NCI-H1930 (cell line): ENCODE data around the gene ANAPC10.
"Not testable (repeated sequence)": the region's sequence is repeated elsewhere in the genome, so short reads cannot be mapped to it uniquely, and the experiment has no call there.

ENCODE experiments used
- DNase-seq, 2 experiments: peaks; one replicate each; lab custom pipeline; 2025; lab: John Stamatoyannopoulos, UW

The ANAPC10 gene

DNA sequence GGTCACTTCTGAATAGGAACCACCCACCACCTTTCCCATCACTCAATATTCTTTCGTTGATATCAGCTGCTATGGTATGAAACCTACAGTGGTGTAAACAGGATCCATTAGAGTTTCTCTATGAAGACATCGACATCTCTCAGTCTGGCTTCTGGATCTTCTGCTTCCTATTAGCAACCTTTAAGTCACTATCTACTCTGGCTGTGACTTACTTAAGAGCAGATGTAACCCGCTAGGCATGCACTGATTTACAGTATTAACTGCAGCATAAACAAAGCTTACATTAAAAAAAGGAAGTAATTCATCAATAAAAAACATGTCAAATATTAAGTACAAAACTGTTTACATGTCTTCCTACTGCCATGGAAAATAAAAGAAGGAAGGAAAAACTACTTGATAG, 96.4 kb downstream of the ANAPC10 start:
- no peak for DNase-seq

GRCh38 chr4:145000656-145001055, 97.3 kb downstream of the ANAPC10 start:
- not testable (repeated sequence) for DNase-seq

DNA sequence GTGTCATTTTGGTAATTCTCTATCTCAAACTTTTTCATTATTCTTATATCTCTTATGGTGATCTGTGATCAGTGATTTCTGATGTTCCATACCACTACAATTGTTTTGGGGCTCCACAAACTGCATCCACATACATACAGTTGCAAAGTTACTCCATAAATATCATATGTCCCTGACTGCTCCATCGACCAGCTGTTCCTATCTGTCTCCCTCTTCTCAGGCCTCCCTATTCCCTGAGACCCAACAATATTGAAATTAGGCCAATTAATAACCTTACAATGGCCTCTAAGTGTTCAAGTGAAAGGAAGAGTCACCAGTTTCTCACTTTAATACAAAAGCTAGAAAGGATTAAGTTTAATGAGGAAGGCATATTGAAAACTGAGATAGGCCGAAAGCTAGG, 108.7 kb downstream of the ANAPC10 start:
- no peak for DNase-seq

DNA sequence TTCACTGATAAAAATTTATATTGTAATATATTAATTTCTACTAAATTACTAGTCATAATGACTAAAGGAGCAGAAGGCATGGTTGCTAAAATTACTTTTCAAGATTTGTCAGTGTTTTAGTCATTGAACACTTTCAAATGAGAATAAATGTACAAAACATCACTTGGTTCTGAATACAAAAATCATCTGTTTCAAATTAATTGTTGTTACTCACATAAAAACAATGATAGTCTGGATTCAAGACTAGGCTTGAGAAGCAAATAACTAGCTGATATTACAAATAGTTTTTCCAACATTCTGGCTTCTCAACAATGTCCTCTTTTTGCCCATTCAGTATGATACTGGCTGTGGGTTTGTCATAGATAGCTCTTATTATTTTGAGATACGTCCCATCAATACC, 112.5 kb downstream of the ANAPC10 start:
- no peak for DNase-seq

DNA sequence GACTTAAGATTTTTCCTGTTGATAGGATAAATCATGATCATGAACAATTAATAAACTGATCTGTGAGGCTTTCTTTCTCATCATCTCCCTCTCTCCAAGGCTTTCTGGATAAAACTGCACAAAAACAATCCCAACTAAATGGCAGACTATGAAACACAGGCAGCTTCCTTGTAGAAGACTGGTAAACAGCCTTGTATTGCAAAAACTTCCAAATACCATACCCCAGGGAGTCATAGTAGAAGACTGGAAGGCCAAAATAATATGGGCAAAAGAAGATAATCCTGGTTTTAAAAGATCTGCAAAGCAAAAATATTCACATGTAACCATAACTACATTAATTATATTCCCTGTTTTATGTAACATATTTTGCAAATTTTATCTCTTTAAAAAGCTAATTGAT, 113.0 kb downstream of the ANAPC10 start:
- DNase-seq: no peak

DNA sequence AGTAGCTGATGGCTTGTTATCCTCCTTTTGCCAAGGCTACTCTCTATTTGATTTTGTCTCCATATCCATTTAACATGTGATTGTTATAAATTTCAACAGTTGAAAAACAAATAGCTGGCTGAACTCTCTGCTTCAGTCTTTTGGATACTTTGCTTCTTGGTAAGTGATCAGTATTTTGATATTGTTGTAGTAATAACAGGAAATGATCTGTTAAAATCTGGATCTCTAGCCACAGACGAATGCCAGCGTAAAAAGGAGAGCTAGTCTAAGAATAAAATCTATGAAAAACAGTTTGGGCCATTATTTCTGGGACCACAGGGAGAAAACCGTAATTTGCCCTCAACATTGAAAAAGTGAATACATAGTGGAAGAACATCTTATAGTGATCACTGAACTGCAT, 113.8 kb downstream of the ANAPC10 start:
- no peak for DNase-seq

DNA sequence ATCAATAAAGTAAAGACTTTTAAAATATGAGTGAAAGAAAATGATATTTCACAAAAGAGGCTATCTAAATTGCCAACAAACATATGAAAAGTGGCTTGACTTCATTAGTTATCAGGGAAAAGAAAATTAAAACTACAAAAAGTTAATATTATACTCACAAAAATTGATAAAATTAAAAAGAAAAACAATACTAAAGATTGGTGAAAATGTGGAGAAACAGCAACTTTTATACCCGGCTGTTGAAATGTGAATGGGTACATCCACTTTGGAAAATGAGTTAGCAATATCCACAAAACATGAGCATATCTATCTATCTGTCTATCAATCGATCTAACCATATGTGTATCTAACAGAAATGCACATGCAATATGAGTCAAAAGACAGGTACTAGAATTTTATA, 122.3 kb downstream of the ANAPC10 start:
- no peak for DNase-seq

DNA sequence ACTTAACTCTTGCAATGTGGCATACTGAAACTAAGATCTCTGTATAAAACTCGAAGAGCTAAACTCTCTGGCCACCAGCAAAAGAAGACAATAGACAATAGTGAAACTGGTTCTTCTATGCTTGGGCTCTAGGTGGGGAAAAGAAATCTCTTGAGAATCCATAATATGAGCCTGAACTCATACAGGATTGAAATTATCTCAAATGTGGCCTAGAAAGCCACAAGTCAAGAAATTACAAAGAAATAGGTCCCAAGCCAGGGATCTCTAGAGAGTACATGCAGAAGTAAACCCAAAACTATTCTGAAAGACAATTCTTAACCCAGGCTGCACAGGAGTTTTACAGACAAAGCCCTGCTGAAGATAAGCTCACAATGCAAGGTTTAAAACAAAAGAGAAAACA, 127.4 kb downstream of the ANAPC10 start:
- no peak for DNase-seq

- DNase-seq: no peak
Observed at GRCh38 chr4:144969821-144970220, 128.2 kb downstream of the ANAPC10 start.

DNA sequence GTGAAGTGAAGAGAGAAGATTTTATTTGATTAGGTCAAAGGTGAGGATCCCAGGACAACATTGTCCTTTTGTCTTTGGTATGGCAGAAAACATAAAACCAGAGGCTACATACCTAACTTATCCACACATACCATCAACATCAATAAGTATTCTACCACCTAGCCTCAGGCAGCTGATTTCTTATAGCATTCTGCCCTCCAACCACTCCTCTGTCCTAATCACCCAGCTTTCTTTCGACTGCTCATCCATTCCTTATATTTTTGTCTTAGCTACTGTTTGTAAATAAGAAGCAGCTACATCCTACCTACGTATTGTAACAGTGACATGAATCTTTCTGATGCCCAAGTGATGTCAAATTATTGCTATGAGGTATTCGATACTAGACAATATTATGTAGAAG, 129.4 kb downstream of the ANAPC10 start:
- no peak for DNase-seq

DNA sequence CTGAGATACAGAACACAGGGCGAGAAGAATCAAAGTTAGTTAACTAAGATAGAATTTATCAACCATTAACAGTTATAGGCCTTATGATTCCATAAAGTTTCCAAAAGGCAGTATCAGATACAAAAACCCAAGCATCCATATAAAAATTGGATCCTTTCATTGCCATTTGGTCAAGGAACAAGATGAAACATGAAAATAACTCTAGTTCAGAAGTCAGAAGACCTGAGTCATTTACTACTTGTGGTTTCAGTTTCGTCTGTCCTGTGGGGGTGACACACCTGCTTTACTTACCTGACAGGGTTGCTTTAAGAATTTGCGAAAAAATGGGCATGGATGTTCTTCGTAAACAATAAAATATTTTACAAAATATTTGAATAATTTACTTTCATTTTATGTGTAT, 130.8 kb downstream of the ANAPC10 start:
- no peak for DNase-seq

DNA sequence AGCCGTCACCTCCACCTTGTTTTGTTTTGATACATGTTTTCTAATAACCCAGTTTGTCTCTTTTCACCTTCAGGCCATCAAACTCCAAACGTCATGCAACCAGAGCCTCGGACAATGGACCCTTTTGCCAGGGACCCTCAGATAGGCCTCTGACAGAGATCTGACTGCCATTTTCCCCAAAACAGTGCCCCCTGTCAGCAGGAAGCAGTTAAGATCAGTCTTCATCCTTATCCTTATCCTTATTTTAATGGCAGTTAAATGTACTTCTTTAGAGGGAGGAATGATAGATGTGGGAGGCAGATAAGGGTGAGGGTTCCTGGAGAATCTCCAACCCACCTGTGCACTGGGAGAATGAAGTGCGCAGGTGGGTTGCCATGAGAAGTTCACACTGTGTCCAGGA, 135.7 kb downstream of the ANAPC10 start:
- no peak for DNase-seq

- no peak for DNase-seq
Observed at GRCh38 chr4:144955104-144955503, 142.9 kb downstream of the ANAPC10 start.

DNA sequence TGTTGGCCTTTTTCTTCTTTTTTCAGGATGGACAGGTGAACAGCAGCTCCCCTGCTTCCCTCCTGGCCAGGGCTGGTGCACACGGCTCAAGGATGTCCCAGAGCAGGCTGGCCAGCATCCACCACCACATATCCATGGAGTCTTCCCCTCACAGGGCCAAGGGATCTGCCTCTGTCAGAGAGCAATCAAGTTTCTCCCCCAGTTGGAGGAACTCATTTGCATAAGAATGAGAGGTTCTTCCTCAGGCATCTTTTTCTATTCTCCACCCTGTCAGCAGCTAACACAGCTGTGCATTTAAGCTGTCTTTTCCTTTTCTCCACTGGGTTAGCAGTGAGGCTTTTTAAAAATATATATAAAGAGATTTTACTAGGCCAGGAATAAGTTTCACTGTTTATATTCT, 143.8 kb downstream of the ANAPC10 start:
- DNase-seq: no peak

GRCh38 chr4:144948421-144948820, 149.6 kb downstream of the ANAPC10 start:
- DNase-seq: no peak

- DNase-seq: no peak
Observed at GRCh38 chr4:144948009-144948408, 150.0 kb downstream of the ANAPC10 start.
